ENCODE results near the gene PSMB10.
"Not testable (repeated sequence)": the region's sequence is repeated elsewhere in the genome, so short reads cannot be mapped to it uniquely, and the experiment has no call there.

Gene PSMB10

DNA sequence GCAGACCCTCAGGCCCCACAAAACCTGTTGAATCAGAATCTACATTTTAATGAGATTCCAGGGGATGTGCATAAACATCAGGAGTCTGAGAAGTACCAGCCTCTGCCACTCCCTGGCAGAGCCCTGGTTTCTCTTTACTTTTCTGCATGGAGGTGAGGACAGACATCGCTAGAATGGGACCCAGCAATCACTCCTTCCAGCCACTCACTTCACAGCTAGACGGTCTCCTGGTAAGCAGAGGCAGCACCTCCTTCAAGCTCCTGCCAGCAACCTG, 21.2 kb downstream of the PSMB10 start:
- H3K18ac ChIP-seq (ENCODE audit: low read depth in 1 of 2, low read length in 2 of 2); H3K4me3 ChIP-seq (ENCODE audit: insufficient read depth in 1 of 2, low read depth in 1 of 2, low read length in 2 of 2): not testable (repeated sequence)

DNA sequence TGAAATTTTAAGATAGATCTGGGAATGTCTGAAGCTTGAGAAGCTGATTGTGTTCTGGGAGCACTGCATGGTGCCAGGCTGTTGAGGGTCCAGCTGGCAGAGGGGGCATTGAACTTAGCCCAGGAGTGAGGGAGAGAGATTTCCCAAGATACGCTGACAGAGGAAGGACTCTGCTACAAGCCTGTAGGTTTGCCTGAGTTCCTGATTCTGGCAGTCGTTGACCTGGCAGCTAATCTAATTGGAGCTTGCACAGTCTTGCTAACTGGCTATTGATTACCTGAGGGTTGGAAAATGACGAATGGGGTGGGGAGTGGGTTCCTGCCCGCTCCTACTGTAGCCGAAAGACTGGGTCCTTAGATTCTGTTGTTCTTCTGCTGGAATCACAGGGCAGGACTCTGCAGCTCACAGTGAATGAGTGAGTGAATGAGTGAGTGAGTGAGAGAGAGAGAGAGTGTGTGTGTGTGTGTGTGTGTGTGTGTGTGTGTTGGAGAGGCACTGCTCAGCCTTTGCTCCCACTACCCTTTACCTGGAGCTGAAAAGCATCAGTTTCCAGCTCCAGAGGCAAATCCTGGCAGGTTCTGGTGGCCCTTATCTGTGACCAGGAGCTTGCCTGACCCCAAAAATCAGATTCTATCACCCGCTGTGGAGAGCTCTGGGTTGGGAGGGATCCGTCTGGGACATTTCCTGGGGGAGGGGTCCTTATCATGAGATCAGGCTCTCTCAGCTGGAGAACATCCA, 21.7 kb downstream of the PSMB10 start:
- Histone ChIP-seq H2BK15ac (ENCODE audit: low read depth, poor library complexity, severe bottlenecking) (no peak overlapping the region), H4K91ac (ENCODE audit: low read length) (no peak overlapping the region), H3K36me3 (ENCODE audit: control insufficient read depth in 1 of 2, insufficient read depth in 2 of 2, low read depth in 1 of 2, low read length in 2 of 2) (peaks cover 30 to 64% of the 10 kb centered on the region in 2 experiments), H3K27ac (ENCODE audit: low read length, poor library complexity, severe bottlenecking) (no peak overlapping the region), H3K23ac (ENCODE audit: low read length in 2 of 2) (no peak overlapping the region), H3K27me3 (ENCODE audit: control insufficient read depth in 1 of 2, insufficient read depth in 1 of 2, low read length in 2 of 2) (no peaks in the 10 kb centered on the region), H3K9me3 (ENCODE audit: control insufficient read depth, low read length) (no peaks in the 10 kb centered on the region), H2AK5ac (ENCODE audit: low read length, severe bottlenecking) (no peak overlapping the region), H2AFZ (ENCODE audit: low read depth, low read length) (no peak overlapping the region), H3K9ac (ENCODE audit: low read length) (no peak overlapping the region), H3K79me1 (replicated peaks; ENCODE audit: low read length, poor library complexity, severe bottlenecking) (peaks cover 55% of the 10 kb centered on the region), H3K18ac (ENCODE audit: low read depth in 1 of 2, low read length in 2 of 2) (no peak overlapping the region), H3K14ac (ENCODE audit: low read length in 2 of 2) (no peak overlapping the region), H4K8ac (ENCODE audit: low read length) (no peak overlapping the region), H3K4ac (ENCODE audit: low read depth in 1 of 2, low read length in 2 of 2) (no peak overlapping the region), H2BK120ac (ENCODE audit: low read depth, low read length) (no peak overlapping the region), H2BK12ac (ENCODE audit: low read length in 2 of 2) (no peak overlapping the region), H3K4me3 (ENCODE audit: insufficient read depth in 1 of 2, low read depth in 1 of 2, low read length in 2 of 2) (no peak overlapping the region), H3K4me1 (ENCODE audit: control insufficient read depth, insufficient read depth, low read depth, low read length) (peaks cover 35% of the 10 kb centered on the region), H3K4me2 (ENCODE audit: low read length, poor library complexity, severe bottlenecking) (no peak overlapping the region), H2BK5ac (ENCODE audit: low read depth, low read length, poor library complexity, severe bottlenecking) (no peak overlapping the region)
- no peak for DNase-seq
- WGBS: 87% methylated on average over 6 of the region's 7 CpGs

More for the DNA sequence above, 21.2 kb downstream of the PSMB10 start:
- not testable (repeated sequence) for H2BK15ac ChIP-seq (ENCODE audit: low read depth, poor library complexity, severe bottlenecking); DNase-seq; H4K8ac ChIP-seq (ENCODE audit: low read length); H3K27me3 ChIP-seq (ENCODE audit: control insufficient read depth in 1 of 2, insufficient read depth in 1 of 2, low read length in 2 of 2); H2AK5ac ChIP-seq (ENCODE audit: low read length, severe bottlenecking); H4K91ac ChIP-seq (ENCODE audit: low read length); H3K4me2 ChIP-seq (ENCODE audit: low read length, poor library complexity, severe bottlenecking); H3K23ac ChIP-seq (ENCODE audit: low read length in 2 of 2); H2AFZ ChIP-seq (ENCODE audit: low read depth, low read length); H2BK120ac ChIP-seq (ENCODE audit: low read depth, low read length); H3K9me3 ChIP-seq (ENCODE audit: control insufficient read depth, low read length); H3K27ac ChIP-seq (ENCODE audit: low read length, poor library complexity, severe bottlenecking); H2BK12ac ChIP-seq (ENCODE audit: low read length in 2 of 2); H3K14ac ChIP-seq (ENCODE audit: low read length in 2 of 2); H3K4ac ChIP-seq (ENCODE audit: low read depth in 1 of 2, low read length in 2 of 2); H3K9ac ChIP-seq (ENCODE audit: low read length); H2BK5ac ChIP-seq (ENCODE audit: low read depth, low read length, poor library complexity, severe bottlenecking)
- Histone ChIP-seq H3K79me1 (replicated peaks; ENCODE audit: low read length, poor library complexity, severe bottlenecking) (peaks cover 58% of the 10 kb centered on the region), H3K4me1 (ENCODE audit: control insufficient read depth, insufficient read depth, low read depth, low read length) (peaks cover 31% of the 10 kb centered on the region), H3K36me3 (ENCODE audit: control insufficient read depth in 1 of 2, insufficient read depth in 2 of 2, low read depth in 1 of 2, low read length in 2 of 2) (peaks cover 27 to 67% of the 10 kb centered on the region in 2 experiments)
- 71% methylated on average over 1 of the region's 2 CpGs for WGBS

DNA sequence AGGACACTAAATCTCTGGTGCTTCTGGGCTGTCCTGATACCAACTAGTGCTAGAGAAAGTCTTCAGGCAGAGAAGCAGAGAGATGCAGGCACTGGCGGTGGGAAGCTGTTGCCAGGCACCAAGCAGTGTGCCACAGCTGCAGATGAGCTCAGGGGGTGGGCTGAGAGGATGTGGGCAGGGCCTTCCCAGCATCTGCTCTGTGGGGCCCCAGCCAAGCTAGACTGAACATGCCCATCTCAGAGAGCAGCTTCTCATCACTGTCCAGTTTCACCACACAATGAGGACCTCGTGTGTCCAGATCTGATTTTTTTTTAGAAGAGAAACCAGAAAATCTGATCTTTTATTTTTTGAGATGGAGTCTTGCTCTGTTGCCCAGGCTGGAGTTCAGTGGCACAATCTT, 26.5 kb downstream of the PSMB10 start:
- Histone ChIP-seq H2AFZ (ENCODE audit: low read depth, low read length) (no peak overlapping the region), H4K8ac (ENCODE audit: low read length) (no peak overlapping the region), H3K4me3 (ENCODE audit: insufficient read depth in 1 of 2, low read depth in 1 of 2, low read length in 2 of 2) (no peak overlapping the region), H3K4ac (ENCODE audit: low read depth in 1 of 2, low read length in 2 of 2) (no peak overlapping the region), H2BK15ac (ENCODE audit: low read depth, poor library complexity, severe bottlenecking) (no peak overlapping the region), H2BK120ac (ENCODE audit: low read depth, low read length) (no peak overlapping the region), H3K4me2 (ENCODE audit: low read length, poor library complexity, severe bottlenecking) (no peak overlapping the region), H3K23ac (ENCODE audit: low read length in 2 of 2) (no peak overlapping the region), H3K27me3 (ENCODE audit: control insufficient read depth in 1 of 2, insufficient read depth in 1 of 2, low read length in 2 of 2) (no peaks in the 10 kb centered on the region), H4K91ac (ENCODE audit: low read length) (no peak overlapping the region), H3K14ac (ENCODE audit: low read length in 2 of 2) (no peak overlapping the region), H2AK5ac (ENCODE audit: low read length, severe bottlenecking) (no peak overlapping the region), H3K18ac (ENCODE audit: low read depth in 1 of 2, low read length in 2 of 2) (no peak overlapping the region), H3K9ac (ENCODE audit: low read length) (peak overlapping the region; percentile 10), H3K36me3 (ENCODE audit: control insufficient read depth in 1 of 2, insufficient read depth in 2 of 2, low read depth in 1 of 2, low read length in 2 of 2) (peaks cover 37 to 39% of the 10 kb centered on the region in 2 experiments), H3K79me1 (replicated peaks; ENCODE audit: low read length, poor library complexity, severe bottlenecking) (peaks cover 42% of the 10 kb centered on the region), H2BK12ac (ENCODE audit: low read length in 2 of 2) (no peak overlapping the region), H2BK5ac (ENCODE audit: low read depth, low read length, poor library complexity, severe bottlenecking) (no peak overlapping the region), H3K27ac (ENCODE audit: low read length, poor library complexity, severe bottlenecking) (peak overlapping the region; percentile 49), H3K9me3 (ENCODE audit: control insufficient read depth, low read length) (no peaks in the 10 kb centered on the region), H3K4me1 (ENCODE audit: control insufficient read depth, insufficient read depth, low read depth, low read length) (peaks cover 9% of the 10 kb centered on the region)
- peak; percentile 54 for DNase-seq
- 88% methylated on average over 2 of the region's 2 CpGs for WGBS

DNA sequence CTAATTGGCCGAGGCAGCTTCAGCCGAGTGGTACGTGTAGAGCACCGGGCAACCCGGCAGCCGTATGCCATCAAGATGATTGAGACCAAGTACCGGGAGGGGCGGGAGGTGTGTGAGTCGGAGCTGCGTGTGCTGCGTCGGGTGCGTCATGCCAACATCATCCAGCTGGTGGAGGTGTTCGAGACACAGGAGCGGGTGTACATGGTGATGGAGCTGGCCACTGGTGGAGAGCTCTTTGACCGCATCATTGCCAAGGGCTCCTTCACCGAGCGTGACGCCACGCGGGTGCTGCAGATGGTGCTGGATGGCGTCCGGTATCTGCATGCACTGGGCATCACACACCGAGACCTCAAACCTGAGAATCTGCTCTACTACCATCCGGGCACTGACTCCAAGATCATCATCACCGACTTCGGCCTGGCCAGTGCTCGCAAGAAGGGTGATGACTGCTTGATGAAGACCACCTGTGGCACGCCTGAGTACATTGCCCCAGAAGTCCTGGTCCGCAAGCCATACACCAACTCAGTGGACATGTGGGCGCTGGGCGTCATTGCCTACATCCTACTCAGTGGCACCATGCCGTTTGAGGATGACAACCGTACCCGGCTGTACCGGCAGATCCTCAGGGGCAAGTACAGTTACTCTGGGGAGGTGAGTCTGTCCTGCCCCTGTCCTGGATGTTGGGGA, 27.5 kb downstream of the PSMB10 start:
- Histone ChIP-seq H2BK120ac (ENCODE audit: low read depth, low read length) (no peak overlapping the region), H3K4me1 (ENCODE audit: control insufficient read depth, insufficient read depth, low read depth, low read length) (peaks cover 9% of the 10 kb centered on the region), H3K9me3 (ENCODE audit: control insufficient read depth, low read length) (no peaks in the 10 kb centered on the region), H3K79me1 (replicated peaks; ENCODE audit: low read length, poor library complexity, severe bottlenecking) (peaks cover 37% of the 10 kb centered on the region), H4K91ac (ENCODE audit: low read length) (no peak overlapping the region), H2BK12ac (ENCODE audit: low read length in 2 of 2) (no peak overlapping the region), H3K18ac (ENCODE audit: low read depth in 1 of 2, low read length in 2 of 2) (no peak overlapping the region), H2AFZ (ENCODE audit: low read depth, low read length) (no peak overlapping the region), H2BK5ac (ENCODE audit: low read depth, low read length, poor library complexity, severe bottlenecking) (no peak overlapping the region), H3K4ac (ENCODE audit: low read depth in 1 of 2, low read length in 2 of 2) (no peak overlapping the region), H3K4me3 (ENCODE audit: insufficient read depth in 1 of 2, low read depth in 1 of 2, low read length in 2 of 2) (no peak overlapping the region), H3K27me3 (ENCODE audit: control insufficient read depth in 1 of 2, insufficient read depth in 1 of 2, low read length in 2 of 2) (no peaks in the 10 kb centered on the region), H3K14ac (ENCODE audit: low read length in 2 of 2) (no peak overlapping the region), H2BK15ac (ENCODE audit: low read depth, poor library complexity, severe bottlenecking) (no peak overlapping the region), H3K27ac (ENCODE audit: low read length, poor library complexity, severe bottlenecking) (no peak overlapping the region), H3K4me2 (ENCODE audit: low read length, poor library complexity, severe bottlenecking) (no peak overlapping the region), H3K9ac (ENCODE audit: low read length) (no peak overlapping the region), H3K36me3 (ENCODE audit: control insufficient read depth in 1 of 2, insufficient read depth in 2 of 2, low read depth in 1 of 2, low read length in 2 of 2) (peaks cover 33 to 37% of the 10 kb centered on the region in 2 experiments), H3K23ac (ENCODE audit: low read length in 2 of 2) (no peak overlapping the region), H4K8ac (ENCODE audit: low read length) (no peak overlapping the region), H2AK5ac (ENCODE audit: low read length, severe bottlenecking) (peak overlapping the region; percentile 33)
- no peak for DNase-seq
- WGBS: 99% methylated on average over 36 of the region's 36 CpGs

Measured in mesenchymal stem cell (in vitro differentiated cells and primary cell).